GM06990 (cell line): ENCODE results near the gene JAKMIP1.

Experiments used
- DNase-seq: peaks from one replicate; pipeline ENCODE4 v3.0.0-alpha.2; 2011; ENCODE audit not compliant: insufficient read length; ENCODE audit errors: extremely low read depth
- H3K27me3 ChIP-seq: replicated peaks from 2 replicates; pipeline ENCODE4 v1.6.0; 2011; ENCODE audit warnings: low read length; ENCODE audit not compliant: control insufficient read depth, insufficient read depth
- H3K36me3 ChIP-seq: 2 replicates; pipeline ENCODE4 v1.5.1; 2011; ENCODE audit warnings: low read length; ENCODE audit not compliant: control insufficient read depth, insufficient read depth
- H3K4me3 ChIP-seq: replicated peaks from 2 replicates; pipeline ENCODE4 v1.5.1; 2011; ENCODE audit warnings: low read depth, mild to moderate bottlenecking, control low read depth, low read length
- CTCF ChIP-seq: IDR thresholded peaks from 2 replicates; pipeline ENCODE4 v1.5.1; 2011; ENCODE audit warnings: low read length, control low read depth, mild to moderate bottlenecking, inconsistent platforms; ENCODE audit not compliant: insufficient read depth, poor library complexity, severe bottlenecking

JAKMIP1 gene

GRCh38 chr4:6179362-6179761 lies 21.0 kb downstream of the JAKMIP1 start:
- no peak for TF ChIP-seq CTCF
- Histone ChIP-seq H3K27me3 (no peaks in the 10 kb centered on the region), H3K4me3 (no peak overlapping the region), H3K36me3 (no peaks in the 10 kb centered on the region)
- DNase-seq = no peak

DNA sequence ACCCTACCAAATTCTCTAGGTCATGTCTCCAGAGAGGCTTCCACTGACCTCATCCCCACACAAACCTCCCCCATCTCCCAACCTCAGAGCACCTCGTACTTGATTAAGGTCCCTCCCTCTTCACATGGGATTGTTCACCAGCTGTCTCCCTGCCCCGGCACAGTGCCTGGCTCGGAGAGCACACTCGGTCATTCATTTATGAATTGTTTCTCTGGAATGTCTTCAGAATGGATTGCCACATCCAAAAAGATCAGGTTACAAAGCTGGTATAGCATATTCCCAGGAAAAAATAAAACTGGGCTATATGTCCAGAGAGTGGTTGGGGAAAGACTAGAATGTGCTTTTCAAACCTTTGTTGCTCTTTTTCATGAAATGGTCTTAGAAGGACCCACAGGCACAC lies 21.6 kb downstream of the JAKMIP1 start:
- Histone ChIP-seq H3K27me3 (no peaks in the 10 kb centered on the region), H3K36me3 (no peaks in the 10 kb centered on the region), H3K4me3 (no peak overlapping the region)
- TF ChIP-seq CTCF = no peak
- no peak for DNase-seq

DNA sequence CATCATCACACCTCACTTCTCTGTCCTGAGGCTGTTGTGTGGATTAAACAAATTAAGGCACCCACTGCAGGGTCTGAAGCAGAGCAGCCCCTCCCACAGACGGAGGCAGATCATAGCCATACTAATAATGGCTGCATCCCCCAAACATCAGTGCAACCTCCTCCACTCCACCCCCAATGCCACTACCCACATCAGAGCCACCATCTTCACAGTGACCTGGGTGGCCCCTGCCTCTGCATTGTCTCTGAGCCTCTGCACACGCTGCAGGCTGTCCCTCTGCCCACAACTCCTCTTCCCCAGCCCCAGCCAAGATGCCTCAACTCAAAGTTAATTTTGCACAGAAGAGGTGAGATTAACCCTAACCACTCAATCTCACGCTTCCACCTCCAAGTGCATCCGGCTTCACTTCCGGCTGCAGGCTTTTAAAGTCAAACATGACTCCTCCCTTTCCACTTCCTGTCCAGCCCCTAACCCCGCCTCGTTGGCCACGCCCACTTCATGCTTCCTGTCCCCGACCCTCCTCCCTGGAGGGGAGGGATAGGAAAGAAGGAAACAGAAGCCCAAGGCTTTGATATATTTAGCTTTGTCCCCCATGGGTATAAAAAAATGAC lies 22.7 kb downstream of the JAKMIP1 start:
- Histone ChIP-seq H3K36me3 (no peaks in the 10 kb centered on the region), H3K27me3 (no peaks in the 10 kb centered on the region), H3K4me3 (no peak overlapping the region)
- peak; percentile 59 for DNase-seq
- TF ChIP-seq CTCF = no peak

GRCh38 chr4:6175426-6175825 lies 24.9 kb downstream of the JAKMIP1 start:
- TF ChIP-seq CTCF = no peak
- no peaks in the 10 kb centered on the region for H3K36me3 ChIP-seq
- no peak overlapping the region for H3K4me3 ChIP-seq
- DNase-seq = no peak
- no peaks in the 10 kb centered on the region for H3K27me3 ChIP-seq

DNA sequence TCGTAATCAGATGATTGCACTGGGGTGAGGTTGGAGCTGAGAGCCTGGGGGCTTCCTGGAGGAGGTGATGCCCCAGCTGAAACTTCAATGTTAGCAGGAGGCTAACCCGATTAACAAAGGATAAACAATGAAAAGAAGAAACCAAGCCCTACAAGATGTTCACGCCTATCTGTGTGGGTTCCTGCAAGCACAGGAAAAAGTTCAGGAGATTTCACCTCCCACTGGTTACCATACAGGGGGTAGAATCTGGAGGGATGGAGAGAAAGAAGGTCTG lies 27.5 kb downstream of the JAKMIP1 start:
- no peaks in the 10 kb centered on the region for H3K36me3 ChIP-seq
- no peak overlapping the region for H3K4me3 ChIP-seq
- no peaks in the 10 kb centered on the region for H3K27me3 ChIP-seq
- no peak for DNase-seq
- no peak for TF ChIP-seq CTCF
